OCI-LY1 (cell line): ENCODE results near the gene DCAF7.
A peak's percentile ranks its signal among the peaks of the same experiment; 100 is the strongest.

Experiments used
- H2AFZ ChIP-seq: fragments of 200-600 bp; sonication (generic), shearing (Covaris generic); 2 replicates; pipeline ENCODE4 v1.6.0; 2014; ENCODE audit warnings: antibody characterized with exemption, mild to moderate bottlenecking, low read length
- H3F3A ChIP-seq: fragments of 200-600 bp; sonication (generic), shearing (Covaris generic); 2 replicates; pipeline ENCODE4 v1.6.0; 2014; ENCODE audit warnings: mild to moderate bottlenecking, antibody characterized with exemption, low read length, moderate library complexity; ENCODE audit not compliant: insufficient read depth
- H3K27ac ChIP-seq: fragments of 200-600 bp; sonication (generic); 2 replicates; pipeline ENCODE4 v1.5.1; 2014; ENCODE audit warnings: low read length, mixed run types, mild to moderate bottlenecking, low read depth; ENCODE audit not compliant: poor library complexity, severe bottlenecking
- H3K27me3 ChIP-seq: fragments of 200-600 bp; sonication (generic); 2 replicates; pipeline ENCODE4 v1.6.0; 2014; ENCODE audit warnings: antibody characterized with exemption, mild to moderate bottlenecking, low read length, moderate library complexity; ENCODE audit not compliant: insufficient read depth
- H3K36me3 ChIP-seq: fragments of 200-600 bp; sonication (generic); 2 replicates; pipeline ENCODE4 v1.6.1; 2014; ENCODE audit warnings: mild to moderate bottlenecking, antibody characterized with exemption, low read length, moderate library complexity, mixed read lengths; ENCODE audit not compliant: insufficient read depth
- H3K4me1 ChIP-seq: fragments of 200-600 bp; sonication (generic); 2 replicates; pipeline ENCODE4 v1.5.1; 2014; ENCODE audit warnings: mild to moderate bottlenecking, low read length, moderate library complexity; ENCODE audit not compliant: insufficient read depth, severe bottlenecking
- H3K4me2 ChIP-seq: fragments of 200-600 bp; sonication (generic), shearing (Covaris generic); 2 replicates; pipeline ENCODE4 v1.6.1; 2014; ENCODE audit warnings: low read length
- H3K4me3 ChIP-seq: fragments of 200-600 bp; sonication (generic); 2 replicates; pipeline ENCODE4 v1.5.1; 2014; ENCODE audit warnings: low read length, low read depth, mild to moderate bottlenecking, mixed read lengths; ENCODE audit not compliant: poor library complexity, severe bottlenecking
- H3K79me2 ChIP-seq: fragments of 200-600 bp; shearing (Covaris generic); 2 replicates; pipeline ENCODE4 v1.6.1; 2016; ENCODE audit warnings: mixed run types, low read length, mixed read lengths; ENCODE audit not compliant: insufficient read depth
- H3K9ac ChIP-seq: fragments of 200-600 bp; sonication (generic), shearing (Covaris generic); 2 replicates; pipeline ENCODE4 v1.6.1; 2014; ENCODE audit warnings: mild to moderate bottlenecking, low read length, mixed read lengths
- H3K9me2 ChIP-seq: fragments of 200-600 bp; sonication (generic), shearing (Covaris generic); 2 replicates; pipeline ENCODE4 v1.6.1; 2014; ENCODE audit warnings: low read depth, mild to moderate bottlenecking, low read length, mixed read lengths
- H3K9me3 ChIP-seq: fragments of 200-600 bp; shearing (Covaris generic); 2 replicates; pipeline ENCODE4 v1.6.1; 2014; ENCODE audit warnings: low read length, mixed read lengths
- H4K20me1 ChIP-seq: fragments of 200-600 bp; sonication (generic), shearing (Covaris generic); 2 replicates; pipeline ENCODE4 v1.6.0; 2016; ENCODE audit warnings: mild to moderate bottlenecking, low read length; ENCODE audit not compliant: insufficient read depth
- CTCF ChIP-seq: fragments of 200-600 bp; sonication (generic), shearing (Covaris generic); IDR thresholded peaks from 2 replicates; pipeline ENCODE4 v1.5.1; 2017; ENCODE audit warnings: mild to moderate bottlenecking, antibody characterized with exemption, low read length, moderate library complexity, mixed read lengths
- EZH2 ChIP-seq: fragments of 200-600 bp; sonication (generic), shearing (Covaris generic); IDR thresholded peaks from 2 replicates; pipeline ENCODE4 v1.8.0; 2017; ENCODE audit warnings: borderline replicate concordance, mixed run types, mild to moderate bottlenecking, antibody characterized with exemption, low read length, moderate library complexity, mixed read lengths

DCAF7 gene

DNA sequence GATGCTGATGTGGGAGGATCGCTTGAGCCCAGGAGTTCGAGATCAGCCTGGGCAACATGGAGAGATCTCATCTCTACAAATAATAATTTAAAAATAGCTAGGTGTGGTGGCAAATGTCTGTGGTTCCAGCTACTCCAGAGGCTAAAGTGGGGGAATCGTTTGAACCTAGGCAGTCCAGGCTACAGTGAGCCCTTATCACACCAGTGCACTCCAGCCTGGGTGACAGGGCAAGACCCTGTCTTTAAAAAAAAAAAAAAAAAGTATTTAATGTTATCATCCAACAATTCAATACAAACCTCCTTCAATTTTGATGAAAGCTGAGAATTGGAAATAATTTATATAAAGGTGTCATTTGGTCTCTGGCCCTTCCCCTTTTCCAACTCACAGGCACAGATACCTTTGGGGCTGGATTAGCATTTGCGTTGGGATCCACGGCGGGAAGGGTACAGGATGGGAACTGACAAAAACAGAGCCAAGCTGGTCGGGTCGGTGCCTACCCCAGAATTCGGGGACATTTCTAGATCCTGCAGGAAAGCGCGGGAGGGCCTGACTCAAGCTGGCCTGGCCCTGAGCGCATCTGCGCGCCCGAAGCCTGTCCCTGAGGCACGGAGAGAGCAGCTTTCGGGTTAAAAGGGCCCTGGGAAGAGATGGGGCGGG lies 860 bp upstream of the DCAF7 start:
- Histone ChIP-seq H2AFZ (peak overlapping the region; percentile 8; the same call in 1 of the 2 replicates), H4K20me1 (no peaks in the 10 kb centered on the region), H3K4me1 (peaks cover 33% of the 10 kb centered on the region), H3K9me3 (no peaks in the 10 kb centered on the region), H3K4me2 (peak overlapping the region; percentile 78), H3K79me2 (peaks cover 38% of the 10 kb centered on the region), H3K36me3 (peaks cover 6% of the 10 kb centered on the region; the same call in 1 of the 2 replicates), H3K4me3 (peak overlapping the region; percentile 70), H3K27me3 (no peaks in the 10 kb centered on the region), H3K9me2 (no peaks in the 10 kb centered on the region), H3K27ac (peak overlapping the region; percentile 70), H3F3A (no peaks in the 10 kb centered on the region), H3K9ac (peak overlapping the region; percentile 81)
- TF ChIP-seq CTCF (no peak), EZH2 (no peak)

- Histone ChIP-seq H2AFZ (no peak overlapping the region), H3K4me3 (peak overlapping the region; percentile 94), H4K20me1 (no peaks in the 10 kb centered on the region), H3K79me2 (peaks cover 54% of the 10 kb centered on the region), H3K36me3 (peaks cover 11% of the 10 kb centered on the region; the same call in 1 of the 2 replicates), H3K9ac (peak overlapping the region; percentile 96), H3K27ac (peak overlapping the region; percentile 65), H3K4me1 (peaks cover 39% of the 10 kb centered on the region), H3K9me2 (no peaks in the 10 kb centered on the region), H3K4me2 (peak overlapping the region; percentile 100), H3K9me3 (no peaks in the 10 kb centered on the region), H3K27me3 (no peaks in the 10 kb centered on the region), H3F3A (no peaks in the 10 kb centered on the region)
- TF ChIP-seq CTCF (no peak), EZH2 (no peak)
These were observed 751 bp downstream of the DCAF7 start for GRCh38 chr17:63550817-63551639.

DNA sequence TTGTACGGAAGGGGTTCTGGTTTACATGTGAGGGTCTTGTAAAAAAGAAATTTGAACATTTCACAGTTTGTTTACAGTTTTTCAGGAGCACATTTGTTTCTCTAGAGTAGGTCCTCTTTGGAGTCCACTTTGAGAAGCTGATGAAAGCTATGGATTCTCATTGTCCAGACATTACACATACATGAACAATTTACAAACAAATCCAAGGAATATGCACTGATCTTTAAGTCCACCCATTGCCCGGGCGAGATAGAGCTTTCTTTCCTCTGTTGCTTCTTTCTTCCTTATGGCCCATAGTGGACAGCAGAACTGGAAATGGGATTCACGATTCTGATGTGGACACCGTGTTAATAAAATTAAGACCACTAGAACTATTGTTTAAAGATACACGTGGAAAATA lies 1.9 kb downstream of the DCAF7 start:
- TF ChIP-seq CTCF, result no peak
- TF ChIP-seq EZH2, result no peak
- peak overlapping the region; percentile 87 for H3K4me2 ChIP-seq
- H3K9ac ChIP-seq, result peak overlapping the region; percentile 68
- H3K27me3 ChIP-seq, result no peaks in the 10 kb centered on the region
- H2AFZ ChIP-seq, result no peak overlapping the region
- H3K79me2 ChIP-seq, result peaks cover 64% of the 10 kb centered on the region
- H4K20me1 ChIP-seq, result no peaks in the 10 kb centered on the region
- H3K9me2 ChIP-seq, result no peaks in the 10 kb centered on the region
- peaks cover 17% of the 10 kb centered on the region; the same call in 1 of the 2 replicates for H3K36me3 ChIP-seq
- H3F3A ChIP-seq, result no peaks in the 10 kb centered on the region
- H3K9me3 ChIP-seq, result no peaks in the 10 kb centered on the region
- H3K4me3 ChIP-seq, result peak overlapping the region; percentile 94
- H3K27ac ChIP-seq, result no peak overlapping the region
- H3K4me1 ChIP-seq, result peaks cover 39% of the 10 kb centered on the region
